Ecto neural progenitor cell (in vitro differentiated cells): ENCODE results near the gene LHX2.

Source experiments
- DNase-seq: peaks from one replicate; pipeline ENCODE4 v3.0.0-alpha.2; 2018; ENCODE audit warnings: low spot score

The LHX2 gene

GRCh38 chr9:124060844-124061605 is 49.5 kb downstream of the LHX2 start:
- DNase-seq = no peak

GRCh38 chr9:124062172-124062571 is 50.6 kb downstream of the LHX2 start:
- no peak for DNase-seq

DNA sequence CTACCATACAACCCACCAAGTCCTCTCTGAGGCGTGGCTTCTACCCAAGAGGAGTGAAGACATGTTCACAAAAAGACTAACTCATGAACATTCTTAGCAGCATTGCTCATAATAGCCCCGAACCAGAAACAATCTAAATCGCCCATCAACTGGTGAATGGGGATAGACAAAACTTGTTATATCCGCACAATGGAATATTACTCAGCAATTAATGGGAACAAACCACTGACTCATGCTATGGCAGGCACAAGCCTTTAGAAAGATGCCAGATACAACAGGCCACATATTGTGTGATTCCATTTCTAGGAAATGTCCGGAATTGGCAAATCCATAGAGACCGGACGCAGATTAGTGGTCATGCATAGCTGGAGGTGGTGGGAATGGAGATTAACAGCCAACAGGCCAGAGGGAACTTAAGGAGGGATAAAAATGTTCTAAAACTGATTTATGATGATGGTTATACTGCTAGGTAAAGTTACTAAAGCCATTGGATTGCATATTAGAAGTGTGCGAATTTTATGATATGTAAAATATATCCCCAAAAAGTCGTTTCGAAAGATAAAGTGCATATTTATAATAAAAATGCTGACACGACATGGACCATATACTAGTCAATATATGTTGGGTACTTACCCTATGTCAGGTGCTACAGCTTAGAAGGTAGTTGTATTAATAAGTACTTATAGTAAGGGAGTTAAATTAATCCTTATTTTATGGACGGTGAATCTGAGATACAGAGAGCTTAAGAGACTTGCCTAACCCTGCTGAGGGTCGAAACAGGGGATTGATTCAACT is 55.4 kb downstream of the LHX2 start:
- no peak for DNase-seq

GRCh38 chr9:124068251-124068650 is 56.7 kb downstream of the LHX2 start:
- DNase-seq = no peak

GRCh38 chr9:124074746-124075145 is 63.2 kb downstream of the LHX2 start:
- DNase-seq = no peak

DNA sequence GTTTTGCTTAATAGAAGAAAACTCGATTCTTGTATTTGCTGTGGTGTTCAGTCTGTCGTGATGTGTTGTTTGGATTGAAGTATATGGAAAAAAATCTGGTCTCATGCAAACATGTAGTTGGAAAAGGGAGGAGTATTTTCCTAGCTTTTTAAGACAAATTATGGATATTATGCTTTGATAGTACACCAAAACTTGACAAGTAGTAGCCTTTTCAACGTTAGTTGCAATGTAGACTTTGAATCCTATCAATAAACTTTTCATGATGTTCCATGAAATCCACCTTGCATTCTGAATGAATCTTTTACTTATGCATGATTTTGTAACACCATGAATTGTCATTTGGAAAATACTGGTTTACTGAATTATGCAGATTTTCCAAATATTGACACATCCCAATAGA is 64.2 kb downstream of the LHX2 start:
- DNase-seq = no peak

DNA sequence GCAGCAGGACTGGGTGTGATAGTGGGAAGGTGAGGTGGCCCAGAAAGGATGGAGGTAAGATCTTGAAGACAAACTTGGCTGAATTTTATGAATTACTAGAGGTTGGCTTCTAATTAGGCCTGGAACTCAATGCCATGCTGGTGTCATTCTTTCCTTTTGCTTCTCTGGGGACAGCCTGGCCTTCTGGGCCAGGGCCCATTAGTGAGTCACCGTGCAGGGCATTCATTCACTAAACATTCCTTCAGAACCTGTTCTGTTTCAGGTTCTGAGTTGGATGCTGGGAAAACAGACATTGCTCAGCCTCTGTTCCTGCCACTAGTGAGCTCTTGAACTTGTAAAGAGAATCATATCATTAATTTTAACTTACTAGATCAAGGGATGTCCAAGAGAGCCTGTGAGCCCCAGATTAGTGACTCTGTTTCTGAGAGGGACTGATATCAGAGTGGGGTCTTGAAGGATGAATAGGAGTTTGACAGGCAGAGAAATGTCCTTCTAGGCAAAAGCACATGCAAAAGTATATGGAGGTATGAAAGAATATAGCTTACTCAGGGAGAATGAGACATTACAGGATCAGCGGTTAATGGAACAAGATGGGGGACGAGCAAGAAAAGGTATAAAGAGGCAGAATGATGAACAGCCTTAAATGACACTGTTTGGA is 66.5 kb downstream of the LHX2 start:
- no peak for DNase-seq

- DNase-seq = no peak
Observed at GRCh38 chr9:124078641-124079040, 67.1 kb downstream of the LHX2 start.

DNA sequence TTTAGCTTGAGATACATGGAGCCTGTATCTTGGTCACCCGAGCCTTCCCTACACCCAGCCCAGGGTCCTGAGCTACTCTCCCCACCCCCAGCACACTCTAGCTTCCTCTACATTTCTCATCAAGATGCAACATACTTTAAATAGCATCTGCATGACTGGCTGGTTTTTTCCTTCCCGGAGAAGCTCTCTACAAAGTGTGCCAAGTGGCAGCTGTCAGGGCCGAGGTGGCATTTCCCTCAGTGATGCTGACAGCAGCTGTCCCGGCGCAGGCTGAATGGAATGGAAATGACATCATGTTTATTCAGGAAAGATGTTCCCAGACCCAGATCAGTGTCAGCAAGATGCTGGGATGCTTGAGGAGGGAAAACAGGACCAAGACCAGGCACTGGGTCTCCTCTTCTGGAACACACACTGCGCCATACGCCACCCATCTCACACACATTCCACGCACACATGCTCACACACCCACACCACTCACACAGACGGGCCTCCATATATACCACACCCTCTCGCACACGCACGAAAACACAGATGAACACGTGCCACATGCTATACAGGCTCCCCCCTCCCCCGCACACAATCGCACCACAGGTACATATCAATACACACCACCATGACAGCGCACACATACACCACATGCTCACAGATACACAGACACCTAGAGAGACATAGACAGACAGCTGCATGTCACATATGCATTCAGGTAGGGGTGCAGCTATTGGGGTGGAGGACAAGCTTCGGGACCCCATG is 67.8 kb downstream of the LHX2 start:
- no peak for DNase-seq

DNA sequence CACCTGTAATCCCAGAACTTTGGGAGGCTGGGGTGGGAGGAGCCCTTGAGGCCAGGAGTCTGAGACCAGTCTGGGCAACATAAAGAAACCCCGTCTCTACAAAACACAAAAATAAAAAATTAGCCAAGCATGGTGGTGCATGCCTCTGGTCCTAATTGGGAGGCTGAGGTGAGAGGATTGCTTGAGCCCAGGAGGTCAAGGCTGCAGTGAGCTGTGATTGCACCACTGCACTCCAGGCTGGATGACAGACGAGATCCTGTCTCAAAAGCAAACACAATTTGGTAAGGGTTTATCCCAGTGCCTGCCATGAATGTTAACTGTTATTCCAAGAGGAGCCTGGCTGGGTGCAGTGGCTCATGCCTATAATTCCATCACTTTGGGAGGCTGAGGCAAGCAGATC is 71.1 kb downstream of the LHX2 start:
- DNase-seq = no peak
